Pancreas (tissue), 10 donors: Measurements from ENCODE around the gene P2RY2. TPM values are rescaled to one million over a fixed set of nuclear protein-coding genes. Genes with fewer than 3 reads are reported as not detected.
"Not testable (repeated sequence)": the region's sequence is repeated elsewhere in the genome, so short reads cannot be mapped to it uniquely, and the experiment has no call there.

Experiments
- ATAC-seq, 4 donors: fragments of 200-7000 bp; cut with Tn5 transposase; one replicate each; pipeline versions ENCODE4 v1.8.0 to v1.9.1; 2020; ENCODE audit warnings: mild to moderate bottlenecking in 4 of 4, moderate library complexity in 4 of 4
- DNase-seq, 6 donors: peaks; one replicate each; pipeline ENCODE4 v3.0.0-alpha.2; 2020
- FAIRE-seq: peaks from 2 replicates; lab custom pipeline; 2012; peaks lifted over from hg19 to GRCh38; lab: Jason Lieb, UNC
- H3K27ac ChIP-seq, 4 donors: fragments of 200-600 bp; sonication (generic); 1 replicate in 3 of 4; 2 replicates in 1 of 4; pipeline versions ENCODE4 v1.5.0 to v1.8.0; 2020
- H3K27me3 ChIP-seq, 4 donors: fragments of 200-600 bp; one replicate each; pipeline ENCODE4 v1.8.0; 2021
- H3K36me3 ChIP-seq, 3 donors: fragments of 200-600 bp; sonication (generic) in 1 of 3; one replicate each; pipeline versions ENCODE4 v1.5.0 to v1.8.0; 2020 to 2021
- H3K4me1 ChIP-seq, 3 donors: fragments of 200-600 bp; one replicate each; pipeline ENCODE4 v1.8.0; 2021
- H3K4me3 ChIP-seq, 4 donors: fragments of 200-600 bp; sonication (generic) in 2 of 4; one replicate each; pipeline versions ENCODE4 v1.5.0 to v1.8.0; 2020 to 2021
- H3K9me3 ChIP-seq, 4 donors: fragments of 200-600 bp; one replicate each; pipeline ENCODE4 v1.8.0; 2021
- WGBS, 2 donors: extraction: QIAGEN DNeasy Blood & Tissue Kit; methylation state at CpG; one replicate each; pipeline ENCODE4 v1.1.7; 2013; 5-methylcytosine and 5-hydroxymethylcytosine counted together
- intact Hi-C, 3 donors: fragments of 100-400 bp; cut with DNase I; formaldehyde crosslinking; loops; one replicate each; pipeline versions ENCODE4 v1.11.1 to v1.14.2; 2022
- polyA plus RNA-seq, 2 donors: library from polyadenylated mRNA; stranded (reverse); fragments of 200-250 nt; gene quantifications; one replicate each; pipeline ENCODE4 v1.2.3, GENCODE V29; 2013
- total RNA-seq, 6 donors: library from RNA; stranded (reverse); fragmentation: NEBNext Ultra II Directional in 4 of 6; extraction: Animal tissue kit (Norgen Biotek cat#: 25700) in 4 of 6; gene quantifications; one replicate each; pipeline versions ENCODE4 v1.2.1 to v1.2.4, GENCODE V29; 2021 to 2023
- TF ChIP-seq, protein P1 (sequence below), 4 donors: fragments of 200-600 bp; sonication (generic) in 3 of 4; IDR thresholded peaks; one replicate each; pipeline versions ENCODE4 v1.5.0 to v1.8.0; 2021; ENCODE audit warnings: antibody characterized with exemption in 4 of 4
- donor health status: healthy with polysubstance abuse.
- donor health status: DM: no; HTN: no; CAD: no; lungs with moderate emphysema.
- donor health status: DM: no; HTN: no; CAD: no.
- donor health status: control.
- donor health status: control.
- donor health status: Bipolar disorder and iron deficiency.
- donor health status: DM: yes; HTN: yes; CAD: no.
- donor health status: DM: no; HTN: no; CAD: no.
- donor health status: DM: no; HTN: no; CAD: no.
- donor health status: DM: yes; HTN: yes; CAD: no.

Gene P2RY2
- total and polyA plus RNA-seq, 8 donors: 0.24 to 2.0 (median 0.47) TPM

- TF ChIP-seq, protein P1, sequence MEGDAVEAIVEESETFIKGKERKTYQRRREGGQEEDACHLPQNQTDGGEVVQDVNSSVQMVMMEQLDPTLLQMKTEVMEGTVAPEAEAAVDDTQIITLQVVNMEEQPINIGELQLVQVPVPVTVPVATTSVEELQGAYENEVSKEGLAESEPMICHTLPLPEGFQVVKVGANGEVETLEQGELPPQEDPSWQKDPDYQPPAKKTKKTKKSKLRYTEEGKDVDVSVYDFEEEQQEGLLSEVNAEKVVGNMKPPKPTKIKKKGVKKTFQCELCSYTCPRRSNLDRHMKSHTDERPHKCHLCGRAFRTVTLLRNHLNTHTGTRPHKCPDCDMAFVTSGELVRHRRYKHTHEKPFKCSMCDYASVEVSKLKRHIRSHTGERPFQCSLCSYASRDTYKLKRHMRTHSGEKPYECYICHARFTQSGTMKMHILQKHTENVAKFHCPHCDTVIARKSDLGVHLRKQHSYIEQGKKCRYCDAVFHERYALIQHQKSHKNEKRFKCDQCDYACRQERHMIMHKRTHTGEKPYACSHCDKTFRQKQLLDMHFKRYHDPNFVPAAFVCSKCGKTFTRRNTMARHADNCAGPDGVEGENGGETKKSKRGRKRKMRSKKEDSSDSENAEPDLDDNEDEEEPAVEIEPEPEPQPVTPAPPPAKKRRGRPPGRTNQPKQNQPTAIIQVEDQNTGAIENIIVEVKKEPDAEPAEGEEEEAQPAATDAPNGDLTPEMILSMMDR (IDR thresholded peaks at IDR 0.05): no peak
- Histone ChIP-seq H3K36me3 (no peaks in the 10 kb centered on the region), H3K9me3 (no peaks in the 10 kb centered on the region), H3K4me3 (no peak overlapping the region), H3K27me3 (no peaks in the 10 kb centered on the region), H3K4me1 (no peaks in the 10 kb centered on the region), H3K27ac (no peak overlapping the region)
- intact Hi-C loops: no loop called here
- WGBS, 2 donors: 91 to 92% methylated on average over 7 of the region's 7 CpGs
- no peak for ATAC-seq
- DNase-seq: peak in 1 of 6 donors; percentile 39
- no peak for FAIRE-seq
Measured at GRCh38 chr11:73230931-73231330, 12.8 kb downstream of the P2RY2 start.

DNA sequence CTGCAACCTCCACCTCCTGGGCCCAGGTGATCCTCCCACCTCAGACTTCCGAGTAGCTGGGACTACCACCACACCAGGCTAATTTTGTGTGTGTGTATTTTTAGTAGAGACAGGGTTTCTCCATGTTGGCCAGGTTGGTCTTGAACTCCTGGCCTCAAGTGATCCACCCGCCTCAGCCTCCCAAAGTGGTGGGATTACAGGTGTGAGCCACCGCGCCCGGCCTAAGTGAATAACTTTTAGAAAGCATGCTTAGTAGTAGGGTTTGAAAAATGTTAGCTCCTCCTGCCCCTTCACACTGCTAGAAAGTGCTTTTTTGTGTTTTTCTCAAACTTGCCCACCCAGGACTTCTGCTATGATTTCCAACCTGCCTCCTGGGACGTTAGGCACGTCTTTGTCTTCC lies 14.4 kb downstream of the P2RY2 start:
- H3K4me1 ChIP-seq, DNase-seq, H3K27me3 ChIP-seq, H3K36me3 ChIP-seq, H3K9me3 ChIP-seq, H3K27ac ChIP-seq, ATAC-seq, intact Hi-C loops, H3K4me3 ChIP-seq, FAIRE-seq: not testable (repeated sequence)
- WGBS, 2 donors: 95% methylated on average over 7 of the region's 7 CpGs

DNA sequence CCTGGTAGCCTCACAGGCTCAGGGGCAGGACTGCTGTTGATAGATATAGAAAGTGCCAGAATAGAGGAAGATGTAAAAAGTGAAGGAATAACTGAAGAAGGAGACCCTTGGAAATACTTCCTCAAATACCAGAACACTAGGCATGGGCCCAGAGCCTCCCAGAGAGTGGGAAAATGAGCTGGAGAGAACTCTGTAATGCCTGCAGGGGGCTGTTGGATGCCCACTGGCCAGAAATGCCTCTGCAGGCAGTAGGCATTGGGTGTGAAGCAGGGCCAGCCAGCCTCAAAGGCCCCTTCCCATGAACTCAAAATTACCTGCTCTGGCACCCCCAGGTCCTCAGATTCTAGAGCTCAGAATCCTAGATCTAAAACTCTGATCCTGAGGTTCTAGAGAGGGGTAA lies 15.1 kb downstream of the P2RY2 start:
- Histone ChIP-seq H3K27me3 (no peaks in the 10 kb centered on the region), H3K4me1 (no peaks in the 10 kb centered on the region), H3K36me3 (no peaks in the 10 kb centered on the region), H3K9me3 (no peaks in the 10 kb centered on the region), H3K27ac (no peak overlapping the region), H3K4me3 (no peak overlapping the region)
- TF ChIP-seq, protein P1 (IDR thresholded peaks at IDR 0.05): no peak
- intact Hi-C loops: no loop called here
- ATAC-seq (no peak), FAIRE-seq (no peak), DNase-seq (peak in 1 of 6 donors; percentile 26)

DNA sequence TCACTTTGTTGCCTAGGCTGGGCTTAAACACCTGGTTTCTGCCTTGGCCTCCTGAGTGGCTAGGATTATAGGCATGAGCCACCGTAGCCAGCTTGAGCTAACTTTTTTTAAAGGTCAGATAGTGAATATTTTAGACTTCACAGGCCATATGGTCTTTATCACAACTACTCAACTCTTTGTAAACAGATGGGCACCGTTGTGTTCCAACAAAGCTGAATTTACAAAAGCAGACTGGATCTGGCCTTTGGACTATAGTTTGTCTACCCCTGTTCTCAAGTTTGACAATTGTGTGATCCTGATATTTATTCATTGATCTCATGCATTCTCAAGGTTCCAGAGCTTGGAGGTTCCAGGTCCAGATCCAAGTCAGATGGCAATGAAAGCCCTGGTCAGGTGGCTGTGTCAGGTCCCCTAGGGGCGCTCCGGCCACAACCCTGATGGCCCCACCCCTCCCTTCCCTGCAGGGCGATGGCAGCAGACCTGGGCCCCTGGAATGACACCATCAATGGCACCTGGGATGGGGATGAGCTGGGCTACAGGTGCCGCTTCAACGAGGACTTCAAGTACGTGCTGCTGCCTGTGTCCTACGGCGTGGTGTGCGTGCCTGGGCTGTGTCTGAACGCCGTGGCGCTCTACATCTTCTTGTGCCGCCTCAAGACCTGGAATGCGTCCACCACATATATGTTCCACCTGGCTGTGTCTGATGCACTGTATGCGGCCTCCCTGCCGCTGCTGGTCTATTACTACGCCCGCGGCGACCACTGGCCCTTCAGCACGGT lies 15.8 kb downstream of the P2RY2 start:
- DNase-seq (peak in 1 of 6 donors; percentile 35), FAIRE-seq (no peak), ATAC-seq (no peak)
- Histone ChIP-seq H3K9me3 (no peaks in the 10 kb centered on the region), H3K27ac (no peak overlapping the region), H3K36me3 (no peaks in the 10 kb centered on the region), H3K4me1 (no peaks in the 10 kb centered on the region), H3K4me3 (no peak overlapping the region), H3K27me3 (no peaks in the 10 kb centered on the region)
- WGBS, 2 donors: 90 to 91% methylated on average over 23 of the region's 23 CpGs
- TF ChIP-seq, protein P1 (IDR thresholded peaks at IDR 0.05): no peak
- intact Hi-C loops: no loop called here

DNA sequence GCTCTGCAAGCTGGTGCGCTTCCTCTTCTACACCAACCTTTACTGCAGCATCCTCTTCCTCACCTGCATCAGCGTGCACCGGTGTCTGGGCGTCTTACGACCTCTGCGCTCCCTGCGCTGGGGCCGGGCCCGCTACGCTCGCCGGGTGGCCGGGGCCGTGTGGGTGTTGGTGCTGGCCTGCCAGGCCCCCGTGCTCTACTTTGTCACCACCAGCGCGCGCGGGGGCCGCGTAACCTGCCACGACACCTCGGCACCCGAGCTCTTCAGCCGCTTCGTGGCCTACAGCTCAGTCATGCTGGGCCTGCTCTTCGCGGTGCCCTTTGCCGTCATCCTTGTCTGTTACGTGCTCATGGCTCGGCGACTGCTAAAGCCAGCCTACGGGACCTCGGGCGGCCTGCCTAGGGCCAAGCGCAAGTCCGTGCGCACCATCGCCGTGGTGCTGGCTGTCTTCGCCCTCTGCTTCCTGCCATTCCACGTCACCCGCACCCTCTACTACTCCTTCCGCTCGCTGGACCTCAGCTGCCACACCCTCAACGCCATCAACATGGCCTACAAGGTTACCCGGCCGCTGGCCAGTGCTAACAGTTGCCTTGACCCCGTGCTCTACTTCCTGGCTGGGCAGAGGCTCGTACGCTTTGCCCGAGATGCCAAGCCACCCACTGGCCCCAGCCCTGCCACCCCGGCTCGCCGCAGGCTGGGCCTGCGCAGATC lies 16.5 kb downstream of the P2RY2 start:
- intact Hi-C loops: loop anchor here in 1 of 3 donors (5.0 kb wide), 1 partner anchor 47 kb away; no protein-coding TSS in a partner anchor
- H3K27ac ChIP-seq: no peak overlapping the region
- no peaks in the 10 kb centered on the region for H3K36me3 ChIP-seq
- no peaks in the 10 kb centered on the region for H3K9me3 ChIP-seq
- TF ChIP-seq, protein P1 (IDR thresholded peaks at IDR 0.05): no peak
- ATAC-seq (no peak), FAIRE-seq (no peak), DNase-seq (peak in 1 of 6 donors; percentile 44)
- no peaks in the 10 kb centered on the region for H3K4me1 ChIP-seq
- no peak overlapping the region for H3K4me3 ChIP-seq
- no peaks in the 10 kb centered on the region for H3K27me3 ChIP-seq
- WGBS, 2 donors: 94% methylated on average over 55 to 56 of the region's 56 CpGs
